ENCODE measurements around the gene BLOC1S5. TPM values are rescaled to one million over a fixed set of nuclear protein-coding genes. Genes with fewer than 3 reads are reported as not detected.
A peak's percentile ranks its signal among the peaks of the same experiment; 100 is the strongest.

BLOC1S5 gene
- total and polyA plus RNA-seq, 9 of the 15 experiments (the other 6 are each of a cell fraction or from before 2014, with no cell fraction given) = 8.5 to 41.0 (median 27.7) TPM

DNA sequence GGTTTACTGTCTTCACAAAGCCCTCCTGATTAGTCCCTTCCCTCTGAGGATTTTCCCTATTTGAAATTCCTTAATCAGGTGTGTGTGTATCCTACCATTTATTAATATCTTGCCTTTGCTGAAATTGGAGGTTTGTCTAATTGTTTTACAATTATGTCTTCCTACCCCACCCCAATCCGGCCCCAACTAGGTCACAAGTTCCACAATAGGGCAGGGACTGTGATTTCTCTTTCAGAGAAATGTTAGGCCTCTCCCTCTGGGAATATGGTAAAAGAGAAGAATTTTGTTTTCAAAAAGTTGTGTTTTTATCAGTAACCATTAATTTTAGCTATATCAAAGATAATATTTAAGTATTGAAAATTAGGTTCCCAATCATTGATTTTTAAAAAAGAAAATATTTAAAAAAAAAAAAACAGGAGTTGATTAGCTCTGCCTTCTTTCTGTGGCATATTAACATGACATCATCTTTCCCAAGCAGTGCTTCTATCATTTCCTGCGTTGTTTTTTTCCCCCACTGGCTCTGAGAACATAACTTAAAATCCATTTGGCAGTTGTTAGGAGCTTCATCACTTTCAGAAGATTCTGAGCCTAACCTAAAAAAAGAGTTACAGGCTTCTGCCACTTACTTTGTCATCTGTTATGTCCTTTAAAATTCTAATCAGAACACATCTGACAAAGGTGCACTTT is 36.1 kb downstream of the BLOC1S5 start:
- POLR2A ChIA-PET = interaction anchor here (0.6 to 0.7 kb wide), 2 partner anchors 112 to 241 kb away, joined by 3 to 6 read pairs; no protein-coding TSS in a partner anchor
- Histone ChIP-seq H3K27me3 (ENCODE audit: control insufficient read depth in 2 of 2, insufficient read depth in 2 of 2, low read length in 2 of 2) (no peaks in the 10 kb centered on the region), H2AFZ (ENCODE audit: low read depth, low read length) (no peak overlapping the region), H3K4me1 (replicated peaks in 1 of 2; ENCODE audit: control insufficient read depth in 2 of 2, insufficient read depth in 2 of 2, low read length in 2 of 2) (peaks cover 0 to 15% of the 10 kb centered on the region in 2 experiments; a peak in 3 of 5 replicates), H3K27ac (ENCODE audit: extremely low read depth, low read depth, low read length) (no peak overlapping the region), H3K4me2 (ENCODE audit: insufficient read depth, low read length) (no peak overlapping the region), H3K9ac (ENCODE audit: insufficient read depth in 1 of 2, low read depth in 2 of 2, low read length in 2 of 2) (0 out of 4 replicates have a peak overlapping the region, but pooled peaks of 1 of the 2 experiments have one; percentile 9), H3K9me1 (ENCODE audit: control insufficient read depth, insufficient read depth, low read length) (no peaks in the 10 kb centered on the region), H4K20me1 (replicated peaks; ENCODE audit: control insufficient read depth, insufficient read depth, low read length) (no peaks in the 10 kb centered on the region; the same call in 1 of the 2 replicates), H3K4me3 (no peak overlapping the region), H3K36me3 (ENCODE audit: control insufficient read depth, insufficient read depth, low read length) (peaks cover 11% of the 10 kb centered on the region; the same call in 1 of the 3 replicates), H3K9me3 (replicated peaks; ENCODE audit: control insufficient read depth, insufficient read depth, low read depth, low read length) (no peaks in the 10 kb centered on the region), H3K79me2 (ENCODE audit: control insufficient read depth, insufficient read depth, low read length) (peaks cover 40% of the 10 kb centered on the region)
- CTCF ChIA-PET (ENCODE audit: low intra/inter-chr PET ratio) = no interaction called here
- intact Hi-C loops (cut with micrococcal nuclease) (no loop called here), in situ Hi-C loops (cut with MboI) (no loop called here)
- TF ChIP-seq, protein P1, sequence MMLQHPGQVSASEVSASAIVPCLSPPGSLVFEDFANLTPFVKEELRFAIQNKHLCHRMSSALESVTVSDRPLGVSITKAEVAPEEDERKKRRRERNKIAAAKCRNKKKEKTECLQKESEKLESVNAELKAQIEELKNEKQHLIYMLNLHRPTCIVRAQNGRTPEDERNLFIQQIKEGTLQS (IDR thresholded peaks at IDR 0.05) = peak; percentile 61
- TF ChIP-seq, protein P1 (CRISPR knock-in tag; conservative IDR thresholded peaks at IDR 0.05) = no peak
- TF ChIP-seq ATF7 (IDR thresholded peaks at IDR 0.05) = peak; percentile 33; the same call in 1 of the 2 replicates
- no peak for TF ChIP-seq MYNN (IDR thresholded peaks at IDR 0.05)
- no peak for TF ChIP-seq MYNN (CRISPR knock-in tag; IDR thresholded peaks at IDR 0.05)
- no peak for DNase-seq (ENCODE audit: extremely low read depth in 1 of 4, low spot score in 3 of 4)
- 56% methylated on average over 2 of the region's 2 CpGs for WGBS (ENCODE audit: insufficient coverage, low coverage, missing lambda C conversion rate)
- 0 out of 3 replicates have a peak, but pooled peaks have one; percentile 31 for ATAC-seq
- no peak for FAIRE-seq
- no TSS peak for BruUV-seq (replicated peaks)
